EL (cell line): ENCODE measurements around the gene MTHFD2L.
"Not testable (repeated sequence)": the region's sequence is repeated elsewhere in the genome, so short reads cannot be mapped to it uniquely, and the experiment has no call there.

Experiments
- DNase-seq: peaks from one replicate; pipeline ENCODE4 v3.0.0-alpha.2; 2016

The MTHFD2L gene

DNA sequence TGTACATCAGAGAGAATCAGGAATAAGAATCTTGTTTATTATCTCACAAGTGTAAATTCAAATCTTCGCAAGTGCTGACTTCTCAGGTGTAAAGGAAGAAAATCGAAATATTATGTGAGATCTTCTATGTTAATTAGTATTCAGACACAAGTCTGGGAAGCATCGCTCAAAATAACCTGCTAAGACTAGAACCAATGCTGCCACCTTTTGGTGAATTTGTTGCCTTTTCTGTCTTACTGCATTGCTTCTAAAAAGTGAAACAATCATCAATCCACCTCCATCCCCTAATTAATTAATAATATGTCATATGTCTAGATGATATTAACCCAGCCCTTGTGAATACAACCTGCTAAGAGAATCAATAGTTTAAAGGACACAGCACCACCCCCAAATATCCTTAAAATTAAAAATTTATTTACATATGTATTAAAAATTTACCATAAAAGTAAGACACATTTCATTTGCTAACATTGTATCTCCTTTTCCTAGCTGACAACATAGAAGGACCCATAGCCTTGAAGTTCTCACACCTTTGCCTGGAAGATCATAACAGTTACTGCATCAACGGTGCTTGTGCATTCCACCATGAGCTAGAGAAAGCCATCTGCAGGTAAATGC, 153.9 kb downstream of the MTHFD2L start:
- DNase-seq, result peak; percentile 63

DNA sequence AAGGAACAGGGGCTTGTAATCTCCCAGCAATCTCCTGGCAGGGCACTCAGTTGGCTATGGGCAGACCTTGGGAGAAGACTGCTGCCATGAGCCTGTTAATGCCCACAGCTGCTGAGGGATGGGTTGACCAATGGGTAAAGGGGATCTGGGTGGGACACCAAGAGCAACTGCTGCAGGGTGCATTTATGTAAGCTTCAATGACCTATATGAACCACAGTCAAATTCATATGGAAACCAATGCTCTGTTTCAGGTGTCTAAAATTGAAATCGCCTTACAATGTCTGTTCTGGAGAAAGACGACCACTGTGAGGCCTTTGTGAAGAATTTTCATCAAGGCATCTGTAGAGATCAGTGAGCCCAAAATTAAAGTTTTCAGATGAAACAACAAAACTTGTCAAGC, 156.4 kb downstream of the MTHFD2L start:
- no peak for DNase-seq

DNA sequence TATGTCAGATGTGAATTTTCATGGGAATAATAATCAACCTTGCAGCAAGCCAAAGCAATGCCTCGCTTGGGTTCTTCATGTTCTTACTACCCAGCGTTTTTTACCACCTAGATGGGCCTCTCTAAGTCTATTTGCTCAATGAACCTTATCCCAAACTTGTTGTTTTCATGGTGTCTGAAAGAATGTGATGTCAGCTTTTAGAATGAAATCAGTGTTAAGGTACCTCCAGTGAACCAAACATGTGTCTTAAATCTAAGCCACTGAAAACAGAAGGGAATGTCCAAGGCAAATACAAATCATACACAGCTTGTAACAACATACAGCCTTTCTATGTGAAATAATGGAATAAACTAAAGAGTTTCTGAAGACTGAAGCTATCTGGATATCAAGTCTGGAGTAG, 157.0 kb downstream of the MTHFD2L start:
- no peak for DNase-seq

DNA sequence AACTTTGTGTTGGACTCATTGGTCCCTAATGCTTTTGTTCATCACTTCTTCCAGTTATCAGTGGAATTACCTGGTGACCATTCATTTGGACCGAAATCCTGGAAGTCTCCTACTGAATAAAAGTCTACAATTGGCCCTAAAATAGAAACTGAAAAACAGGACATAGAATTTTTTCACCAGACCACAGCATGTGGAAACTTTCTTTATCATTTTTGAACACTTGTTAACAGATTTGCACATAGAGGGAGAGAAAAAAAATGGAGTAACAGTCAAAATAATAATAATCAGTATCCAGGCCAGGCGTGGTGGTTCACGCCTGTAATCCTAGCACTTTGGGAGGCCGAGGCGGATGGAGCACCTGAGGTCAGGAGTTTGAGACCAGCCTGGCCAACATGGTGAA, 157.5 kb downstream of the MTHFD2L start:
- DNase-seq, result no peak

DNA sequence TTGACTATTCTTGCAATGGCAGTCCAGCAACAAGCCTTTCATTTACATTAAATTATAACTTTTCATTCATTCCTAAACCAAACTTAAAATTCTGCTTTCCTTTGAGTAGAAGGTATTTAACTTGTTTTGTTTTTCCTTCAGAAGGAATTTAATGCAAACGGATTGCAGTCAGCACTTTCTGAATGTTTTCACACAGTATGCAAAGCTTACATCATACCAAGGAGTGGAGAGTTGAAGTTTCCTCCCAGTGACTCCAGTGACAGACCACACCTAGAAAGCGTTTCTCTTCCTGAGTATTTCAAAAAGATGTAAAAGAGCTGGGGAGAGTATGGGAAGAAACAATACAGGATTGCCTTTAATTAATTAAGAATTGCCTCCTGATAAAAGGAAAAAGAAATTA, 158.5 kb downstream of the MTHFD2L start:
- DNase-seq, result no peak

DNA sequence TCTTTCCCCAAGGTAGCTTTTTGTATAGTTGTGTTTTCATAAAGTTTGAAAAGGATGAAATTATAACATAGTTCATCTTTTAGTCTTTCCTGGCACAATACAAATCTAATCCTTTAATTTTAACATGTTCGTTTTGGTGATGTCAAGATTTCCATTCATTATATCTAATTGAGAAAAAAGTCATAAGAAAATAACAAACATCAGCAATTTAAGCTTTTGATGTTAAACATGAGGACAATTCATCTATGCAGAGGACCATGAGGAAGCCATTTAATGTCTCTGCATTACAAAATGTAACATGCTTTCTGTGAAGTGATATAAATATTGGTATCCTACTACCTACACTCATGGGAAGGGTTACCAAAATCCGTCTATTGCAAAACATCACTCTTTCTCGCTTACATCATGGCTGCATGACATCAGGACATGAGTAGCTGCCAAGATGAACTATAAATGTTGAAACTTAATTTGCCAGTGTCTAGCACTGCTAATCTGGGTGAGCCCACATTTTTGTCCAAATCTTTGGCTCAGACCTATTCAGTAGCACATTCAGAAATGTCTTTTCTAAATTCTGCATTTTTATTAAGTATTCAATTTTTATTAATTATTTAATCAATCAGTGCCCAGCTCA, 159.8 kb downstream of the MTHFD2L start:
- no peak for DNase-seq

DNA sequence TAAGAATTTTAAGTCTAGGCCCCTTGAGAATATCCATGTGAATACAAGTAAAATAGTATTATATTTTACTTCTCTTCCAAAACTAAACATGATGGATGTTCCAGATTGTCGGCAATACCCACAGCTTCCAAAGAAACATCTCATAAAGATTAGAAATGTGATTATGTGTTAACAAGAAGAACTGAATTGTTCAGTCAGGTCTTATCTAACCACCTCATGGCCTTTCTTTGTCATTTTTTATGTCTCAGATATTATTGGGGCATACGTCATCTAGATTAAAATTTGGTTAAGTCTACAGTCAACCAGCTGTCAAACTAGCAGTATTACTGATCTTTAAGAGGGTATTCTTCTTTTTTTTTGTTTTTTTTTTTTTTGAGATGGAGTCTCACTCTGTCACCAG, 160.4 kb downstream of the MTHFD2L start:
- no peak for DNase-seq

DNA sequence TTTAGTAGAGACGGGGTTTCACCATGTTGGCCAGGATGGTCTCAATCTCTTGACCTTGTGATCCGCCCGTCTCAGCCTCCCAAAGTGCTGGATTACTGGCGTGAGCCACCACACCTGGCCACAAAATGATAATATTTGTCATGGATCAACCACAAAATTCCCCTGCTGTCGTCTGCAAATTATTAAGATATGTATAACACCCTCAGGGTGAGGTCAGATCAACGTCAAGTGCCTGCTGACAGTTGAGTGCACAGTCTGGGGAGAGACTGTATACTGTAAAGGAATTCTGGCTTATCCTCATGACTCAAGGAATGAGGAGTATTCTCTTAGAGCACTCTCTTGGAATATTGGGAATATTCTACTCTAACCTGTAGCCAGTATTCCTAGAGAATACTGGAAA, 161.6 kb downstream of the MTHFD2L start:
- DNase-seq, result peak; percentile 34

DNA sequence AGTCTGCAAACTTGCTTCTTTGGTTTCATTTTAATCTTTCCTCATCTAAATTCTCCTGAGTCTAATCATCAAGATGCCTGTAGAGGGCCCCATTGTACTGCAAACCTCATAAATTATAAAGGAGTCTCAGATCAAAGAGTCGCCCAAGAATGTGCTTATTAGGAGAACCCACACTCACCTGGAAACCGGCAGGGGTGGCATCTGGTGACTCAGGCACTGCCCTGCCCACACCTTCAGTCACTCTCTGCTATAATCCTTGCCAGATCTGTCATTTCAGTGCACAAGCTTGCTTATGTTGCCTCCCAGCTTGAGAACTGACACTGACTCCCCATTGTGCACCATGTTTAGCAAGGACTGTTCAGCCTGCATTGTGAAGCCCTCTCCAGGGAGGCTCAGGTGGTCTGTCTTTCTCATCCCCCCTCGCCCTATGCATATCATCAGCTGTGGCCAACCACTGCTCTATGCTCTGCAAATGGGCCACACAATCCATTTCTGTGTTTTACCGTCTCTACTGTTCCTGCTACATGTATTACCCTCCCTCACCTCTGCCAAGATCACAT, 162.7 kb downstream of the MTHFD2L start:
- DNase-seq, result peak; percentile 70

DNA sequence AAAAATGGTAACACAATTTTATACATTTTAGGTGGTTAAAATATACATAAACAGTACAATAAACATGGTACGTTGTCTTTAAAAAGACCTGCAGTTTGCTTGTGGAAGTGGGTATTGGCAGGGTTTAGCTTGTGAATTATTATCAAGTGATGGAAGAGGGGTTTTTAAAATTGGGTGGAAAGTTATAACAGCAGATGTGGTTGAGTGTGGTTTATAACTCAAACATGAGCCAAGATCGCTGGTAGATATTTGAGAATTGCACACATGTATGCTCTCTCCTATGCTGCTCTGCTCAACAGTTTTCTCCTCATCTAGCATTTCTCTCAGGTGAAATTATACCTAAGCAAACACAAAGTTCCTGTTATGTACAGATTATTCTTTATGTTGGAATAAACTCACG, 164.4 kb downstream of the MTHFD2L start:
- DNase-seq, result no peak

DNA sequence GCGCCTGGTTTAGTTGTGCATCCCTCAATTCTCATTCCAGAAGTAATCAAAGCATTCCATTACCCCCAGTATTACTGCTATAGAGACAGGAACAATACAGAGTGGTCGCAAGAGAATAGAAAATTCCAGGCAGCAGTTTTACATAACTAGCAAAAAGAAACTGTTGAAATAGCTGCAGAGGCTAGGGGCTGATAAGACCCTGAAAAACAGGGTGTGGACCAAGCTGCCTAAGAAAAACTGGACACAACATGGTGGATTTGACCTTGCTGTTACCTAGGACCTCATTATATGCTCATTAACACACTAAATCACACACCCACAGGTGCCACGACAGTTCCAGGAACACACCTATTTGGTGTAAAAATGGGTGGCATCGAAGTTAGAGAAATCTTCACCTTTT, 165.7 kb downstream of the MTHFD2L start:
- no peak for DNase-seq

DNA sequence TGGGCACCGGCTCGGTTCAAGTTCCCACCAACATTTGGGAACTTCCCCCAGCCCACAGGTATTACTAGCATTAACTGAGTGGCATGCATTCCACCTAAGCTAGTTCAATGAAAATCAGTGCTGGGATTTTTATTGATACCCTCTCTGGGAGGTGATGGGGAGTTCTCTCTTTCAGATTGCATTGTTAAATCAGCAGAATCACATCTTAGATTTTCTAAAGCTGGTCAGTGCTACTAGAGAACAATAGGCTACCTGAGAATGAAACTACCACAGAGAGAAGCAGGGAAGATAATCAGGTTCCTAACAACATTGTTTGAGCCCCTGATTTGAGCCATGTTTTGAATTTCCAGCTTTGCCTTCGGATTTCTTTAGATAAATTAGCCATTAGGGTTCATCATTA, 166.3 kb downstream of the MTHFD2L start:
- no peak for DNase-seq

DNA sequence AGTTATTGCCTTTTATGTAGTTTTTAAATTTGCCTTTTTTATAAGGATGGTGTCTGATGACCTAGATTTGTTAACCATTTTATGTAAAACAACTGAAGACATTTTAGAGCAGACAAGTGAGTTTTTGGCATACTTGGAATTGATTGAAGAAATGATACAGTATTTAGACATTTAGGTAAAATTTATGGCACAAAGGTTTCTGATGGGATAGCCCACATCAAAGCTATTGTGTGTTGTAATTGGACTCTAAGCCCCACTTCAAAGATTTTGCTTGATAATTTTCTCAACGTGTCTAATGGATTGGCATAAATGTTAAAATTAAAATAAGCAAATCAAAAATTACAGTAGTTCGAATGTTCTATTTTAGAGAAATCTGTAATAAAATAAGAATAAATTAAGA, 168.0 kb downstream of the MTHFD2L start:
- DNase-seq, result no peak

DNA sequence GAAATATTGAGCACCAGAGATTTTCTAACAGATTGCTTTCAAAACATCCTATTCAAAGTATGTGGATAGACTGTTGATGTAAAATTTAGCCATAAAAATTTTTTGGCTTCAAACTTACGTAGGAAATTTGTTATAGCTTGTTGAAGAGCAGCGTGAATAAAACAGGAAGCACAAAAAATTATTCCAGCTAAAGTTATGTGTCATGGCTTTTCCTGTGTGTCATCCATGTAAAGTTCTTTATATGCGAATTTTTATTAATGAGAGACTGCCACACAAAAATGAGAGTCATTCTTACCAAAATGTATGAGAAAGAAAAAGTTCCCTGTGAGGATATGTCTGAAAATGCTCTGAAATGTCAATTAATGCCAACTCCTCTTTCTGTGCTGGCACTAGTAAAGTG, 169.8 kb downstream of the MTHFD2L start:
- DNase-seq, result peak; percentile 51

DNA sequence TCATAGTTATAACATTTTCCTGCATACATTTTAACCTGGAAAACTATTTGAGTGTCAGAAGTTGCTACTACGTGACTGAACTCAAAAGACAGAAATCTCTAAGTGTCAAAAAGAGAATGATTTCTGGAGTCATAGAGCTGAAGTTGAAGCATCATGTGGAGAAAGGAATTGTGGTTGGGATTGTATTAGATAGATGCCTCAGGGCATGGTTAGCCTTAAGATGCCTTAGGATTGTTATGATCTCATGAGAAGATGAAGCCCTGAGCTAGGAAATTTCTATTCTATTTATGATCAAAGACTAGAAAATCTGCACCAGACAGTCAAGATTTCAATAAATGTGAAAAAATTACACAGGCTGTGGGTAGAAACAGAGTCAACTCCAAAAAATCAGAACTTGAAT, 170.6 kb downstream of the MTHFD2L start:
- peak; percentile 63 for DNase-seq

DNA sequence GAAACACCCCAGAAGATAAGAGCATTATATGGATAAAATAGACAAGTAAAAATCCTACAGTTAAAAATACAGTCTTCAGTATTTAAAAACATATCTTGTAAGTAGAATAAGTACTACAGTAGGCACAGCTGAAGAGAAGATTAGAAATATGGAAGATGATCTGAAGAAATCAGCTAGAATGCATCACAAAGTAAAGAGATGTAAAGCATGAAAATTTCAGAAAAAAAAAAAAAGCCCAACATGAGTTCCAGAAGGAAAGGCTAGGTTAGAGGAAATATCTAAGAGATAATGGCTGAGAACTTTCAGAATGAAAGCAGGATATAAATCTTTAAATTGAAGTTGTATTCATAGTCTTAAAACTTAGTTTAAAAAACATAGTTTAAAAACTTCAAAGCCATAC, 171.4 kb downstream of the MTHFD2L start:
- DNase-seq, result no peak

DNA sequence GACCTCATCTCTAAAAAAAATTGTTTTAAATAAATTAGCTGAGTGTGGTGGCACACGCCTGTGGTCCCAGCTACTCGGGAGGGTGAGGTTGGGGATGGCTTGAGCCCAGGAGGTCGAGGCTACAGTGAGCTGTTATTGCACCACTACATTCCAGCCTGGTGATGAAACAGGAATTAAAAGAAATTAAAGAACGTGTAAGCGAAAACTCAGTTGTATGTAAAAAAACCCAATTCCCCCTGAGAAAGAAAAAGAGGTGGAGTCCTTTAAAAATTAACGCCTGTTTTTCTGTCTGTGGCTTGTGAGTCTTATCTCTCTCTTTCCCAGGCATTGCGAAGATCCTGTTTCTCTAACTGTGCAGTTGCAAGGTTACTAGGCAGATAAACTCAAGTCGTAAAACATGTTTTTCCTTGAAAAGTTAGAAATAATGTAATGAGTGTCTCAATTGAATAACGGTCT, 172.4 kb downstream of the MTHFD2L start:
- no peak for DNase-seq

DNA sequence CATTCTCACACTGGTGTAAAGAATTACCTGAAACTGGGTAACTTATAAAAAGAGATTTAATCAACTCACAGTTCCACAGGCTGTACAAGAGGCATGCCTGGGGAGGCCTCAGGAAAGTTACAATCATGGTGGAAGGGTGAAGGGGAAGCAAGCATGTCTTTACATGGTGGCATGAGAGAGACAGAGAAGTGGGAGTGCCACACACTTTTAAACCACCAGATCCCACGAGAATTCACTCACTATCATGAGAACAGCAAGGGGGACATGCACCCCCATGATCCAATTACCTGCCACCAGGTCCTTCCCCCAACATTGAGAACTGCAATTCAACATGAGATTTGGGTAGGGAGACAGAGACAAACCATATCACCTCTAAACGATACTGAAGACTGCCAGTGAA, 173.3 kb downstream of the MTHFD2L start:
- DNase-seq, result no peak

DNA sequence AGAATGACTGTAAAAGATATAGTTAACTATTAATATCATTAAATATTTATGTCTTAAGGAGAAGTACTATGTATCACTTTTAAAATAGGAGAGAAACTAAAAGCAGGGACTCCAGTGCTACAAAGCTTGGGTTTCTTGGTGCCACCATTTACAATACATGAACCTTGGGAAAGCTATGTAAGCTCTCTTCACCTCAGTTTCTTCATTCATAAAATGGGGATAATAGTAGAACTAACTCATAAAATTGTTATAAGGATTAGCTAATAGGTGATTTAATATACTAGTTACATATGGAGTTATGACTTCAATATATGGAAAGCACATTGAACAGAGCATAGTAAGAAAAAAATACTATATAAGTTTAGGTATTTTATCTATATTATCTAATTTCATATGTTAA, 174.0 kb downstream of the MTHFD2L start:
- no peak for DNase-seq

DNA sequence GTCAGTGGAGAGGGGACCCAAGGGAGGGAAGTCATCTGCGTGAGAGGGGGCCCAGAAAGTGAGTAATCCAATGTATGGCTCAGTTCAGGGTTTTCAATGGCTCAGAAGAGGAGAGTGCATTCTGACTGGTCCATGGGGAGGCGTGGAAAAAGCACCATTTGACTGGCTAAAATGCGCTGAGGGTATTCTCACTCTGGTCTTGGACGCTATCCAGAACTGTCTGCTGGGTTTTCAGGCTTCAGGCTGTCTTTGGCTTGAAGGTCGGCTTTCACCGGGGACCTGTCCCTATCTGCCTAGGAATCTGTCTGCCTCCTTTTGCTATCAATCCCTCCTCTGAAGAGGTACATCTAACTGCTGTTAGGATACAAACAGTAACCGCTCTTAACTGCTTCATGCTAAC, 176.7 kb downstream of the MTHFD2L start:
- no peak for DNase-seq

DNA sequence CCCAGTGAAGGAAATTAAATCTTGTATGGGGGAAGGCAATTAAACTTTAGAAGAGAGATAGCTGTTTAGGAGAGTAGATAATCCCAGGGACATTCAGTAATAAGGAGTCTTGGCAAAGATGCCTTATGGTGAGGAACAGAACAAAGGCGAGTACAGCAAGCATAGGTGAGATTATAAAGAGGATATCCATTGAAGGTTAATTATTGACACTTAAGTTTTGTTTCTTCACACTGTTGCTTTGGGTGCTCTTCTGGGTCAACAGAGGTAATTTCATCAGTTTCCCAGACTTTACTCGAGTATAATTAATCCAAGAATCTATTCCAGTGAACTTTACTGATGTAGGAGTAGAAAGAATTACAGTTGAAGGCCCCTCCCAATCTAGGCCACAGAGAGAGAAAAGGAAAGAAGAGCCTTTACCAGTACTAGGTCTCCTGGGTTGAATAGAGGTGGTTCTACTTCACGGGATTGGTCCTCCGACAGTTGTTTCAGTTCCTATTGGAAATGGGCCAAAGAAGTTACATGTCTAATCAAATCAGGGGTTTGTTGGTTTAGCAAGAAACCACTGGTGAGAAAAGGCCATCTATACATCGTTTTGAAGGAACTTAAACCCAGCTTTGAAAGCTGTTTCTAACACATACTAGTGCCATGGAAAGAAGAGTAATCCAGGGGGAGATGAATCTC, 177.6 kb downstream of the MTHFD2L start:
- no peak for DNase-seq

DNA sequence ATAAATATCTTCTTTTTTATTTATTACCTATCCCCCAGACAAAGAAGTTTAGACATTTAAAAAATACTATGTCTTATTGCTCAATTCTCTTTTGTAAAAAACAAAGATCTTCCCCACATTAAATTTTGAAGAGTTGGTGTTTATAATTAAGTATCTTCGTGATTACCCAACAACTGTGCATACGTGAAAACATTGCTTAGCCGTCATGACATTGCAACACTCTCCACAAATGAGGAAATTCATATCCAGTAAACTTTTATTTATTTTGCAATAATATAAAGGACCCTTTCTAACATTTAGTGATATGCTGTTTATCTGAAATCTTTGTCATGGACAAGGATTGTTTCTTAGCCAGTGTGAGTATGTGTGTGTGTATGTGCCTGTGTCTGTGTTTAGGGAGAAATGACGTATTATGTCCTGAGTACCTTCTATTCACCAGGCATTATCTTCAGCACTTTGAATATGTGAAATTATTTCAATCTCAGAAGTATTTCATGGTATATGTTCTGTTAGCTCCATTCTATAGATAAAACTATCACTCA, 180.9 kb downstream of the MTHFD2L start:
- DNase-seq, result no peak

DNA sequence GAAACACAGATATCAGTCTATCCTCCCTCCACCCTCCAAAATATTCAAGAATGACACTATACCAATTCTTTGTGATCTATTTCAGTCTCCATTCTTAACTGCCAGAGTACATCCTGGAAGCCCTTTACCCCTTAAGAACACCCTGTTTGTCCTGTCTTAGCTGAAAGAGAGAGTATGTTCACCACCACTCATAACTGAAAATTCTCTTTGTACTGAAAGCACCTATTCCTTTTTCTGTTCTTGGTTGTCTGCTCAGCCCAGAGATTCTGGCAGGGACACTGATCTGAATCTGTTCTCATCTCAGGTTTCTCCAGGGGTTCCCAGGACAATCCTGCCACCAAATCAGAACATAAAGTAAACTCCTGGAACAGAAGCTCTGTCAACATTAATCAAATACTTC, 181.6 kb downstream of the MTHFD2L start:
- DNase-seq, result no peak

DNA sequence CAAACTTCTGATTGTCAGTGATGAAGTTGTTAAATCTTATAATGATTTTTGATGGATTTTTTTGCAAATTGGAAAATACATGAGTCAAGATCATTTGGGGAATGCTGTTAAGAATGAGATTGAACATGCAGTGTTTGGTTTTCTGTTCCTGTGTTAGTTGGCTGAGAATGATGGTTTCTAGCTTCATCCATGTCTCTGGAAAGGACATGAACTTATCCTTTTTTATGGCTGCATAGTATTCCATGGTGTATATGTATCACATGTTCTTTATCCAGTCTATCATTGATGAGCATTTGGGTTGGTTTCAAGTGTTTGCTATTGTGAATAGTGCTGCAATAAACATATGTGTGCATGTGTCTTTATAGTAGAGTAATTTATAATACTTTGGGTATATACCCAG, 182.5 kb downstream of the MTHFD2L start:
- DNase-seq, result not testable (repeated sequence)
